Keratinocyte (primary cell): ENCODE data around the gene MTUS2. TPM values are rescaled to one million over a fixed set of nuclear protein-coding genes. Genes with fewer than 3 reads are reported as not detected.

Experiments
- DNase-seq: peaks from one replicate; pipeline ENCODE4 v3.0.0-alpha.2; 2011; ENCODE audit warnings: low read depth, missing footprints, low spot score
- FAIRE-seq: peaks from 2 replicates; lab custom pipeline; 2011; peaks lifted over from hg19 to GRCh38; lab: Jason Lieb, UNC
- H2AFZ ChIP-seq: 2 replicates; pipeline ENCODE4 v1.6.0; 2012; ENCODE audit warnings: low read length, control low read depth, inconsistent platforms; ENCODE audit not compliant: control insufficient read depth
- H3K27ac ChIP-seq: 2 replicates; pipeline ENCODE4 v1.5.1; 2011; ENCODE audit warnings: low read length; ENCODE audit not compliant: control insufficient read depth, insufficient read depth
- H3K27me3 ChIP-seq: 3 replicates; pipeline ENCODE4 v1.6.0; 2011; ENCODE audit warnings: low read length; ENCODE audit not compliant: control insufficient read depth, insufficient read depth; ENCODE audit errors: extremely low read depth
- H3K36me3 ChIP-seq, 2 experiments: 2 replicates in 1 of 2; 3 replicates in 1 of 2; pipeline ENCODE4 v1.5.1; 2011; ENCODE audit warnings: low read length in 2 of 2, mild to moderate bottlenecking in 1 of 2; ENCODE audit not compliant: control insufficient read depth in 2 of 2, insufficient read depth in 2 of 2; ENCODE audit errors: extremely low read depth in 1 of 2
- H3K4me1 ChIP-seq: 3 replicates; pipeline ENCODE4 v1.5.1; 2011; ENCODE audit warnings: low read length; ENCODE audit not compliant: control insufficient read depth, insufficient read depth; ENCODE audit errors: extremely low read depth
- H3K4me2 ChIP-seq: 3 replicates; pipeline ENCODE4 v1.6.0; 2011; ENCODE audit warnings: low read depth, low read length; ENCODE audit not compliant: control insufficient read depth, insufficient read depth; ENCODE audit errors: extremely low read depth
- H3K4me3 ChIP-seq, 3 experiments: fragments of 200-600 bp in 1 of 3; sonication (generic) in 1 of 3; 2 replicates in 2 of 3; 3 replicates in 1 of 3; pipeline ENCODE4 v1.5.1; 2011 to 2016; ENCODE audit warnings: low read length in 3 of 3, mild to moderate bottlenecking in 3 of 3, control low read depth in 2 of 3, inconsistent platforms in 1 of 3, low read depth in 1 of 3, mixed read lengths in 1 of 3, mixed run types in 1 of 3, moderate library complexity in 1 of 3; ENCODE audit not compliant: control insufficient read depth in 2 of 3, insufficient read depth in 2 of 3; ENCODE audit errors: extremely low read depth in 1 of 3
- H3K79me2 ChIP-seq: 2 replicates; pipeline ENCODE4 v1.6.0; 2012; ENCODE audit warnings: low read length; ENCODE audit not compliant: control insufficient read depth, insufficient read depth
- H3K9ac ChIP-seq: 3 replicates; pipeline ENCODE4 v1.6.0; 2011; ENCODE audit warnings: low read length; ENCODE audit not compliant: control insufficient read depth, insufficient read depth; ENCODE audit errors: extremely low read depth
- H3K9me1 ChIP-seq: 3 replicates; pipeline ENCODE4 v1.6.0; 2011; ENCODE audit warnings: low read length; ENCODE audit not compliant: control insufficient read depth, insufficient read depth; ENCODE audit errors: extremely low read depth
- H3K9me3 ChIP-seq: 2 replicates; pipeline ENCODE4 v1.5.1; 2012; ENCODE audit warnings: low read depth, low read length; ENCODE audit not compliant: control insufficient read depth
- H4K20me1 ChIP-seq: 3 replicates; pipeline ENCODE4 v1.6.0; 2011; ENCODE audit warnings: low read length; ENCODE audit not compliant: control insufficient read depth, insufficient read depth; ENCODE audit errors: extremely low read depth
- EZH2 ChIP-seq: IDR thresholded peaks from one replicate; pipeline ENCODE4 v1.6.1; 2012; ENCODE audit warnings: inconsistent platforms, mild to moderate bottlenecking, low read length, moderate library complexity
- dilution Hi-C: fragments of 300-500 bp; cut with MboI; formaldehyde crosslinking; loops from one replicate; pipeline ENCODE4 v1.7.0; 2020; ENCODE audit warnings: low sequenced_read_pairs; ENCODE audit not compliant: extremely low pct_ligation_motif_present
- polyA plus RNA-seq, 5 experiments: library from polyadenylated mRNA; depleted of rRNA in 3 of 5; stranded (reverse) in 3 of 5; stranded (forward) in 1 of 5; unstranded in 1 of 5; fragments of >200 nt; gene quantifications; 1 replicate in 1 of 5; 2 replicates in 3 of 5; 3 replicates in 1 of 5; pipeline versions ENCODE4 v1.2.1 to v1.2.3, GENCODE V29; 2011 to 2012; ENCODE audit warnings: missing spikeins in 2 of 5, low read depth in 1 of 5, low replicate concordance in 1 of 5
- TF ChIP-seq, protein P1 (sequence below), 3 experiments: IDR thresholded peaks in 1 of 3; conservative IDR thresholded peaks in 1 of 3; optimal IDR thresholded peaks in 1 of 3; 2 replicates in 2 of 3; 3 replicates in 1 of 3; pipeline versions ENCODE3 to v1.5.1; 2011; ENCODE audit warnings: low read length in 3 of 3, mild to moderate bottlenecking in 3 of 3, moderate library complexity in 2 of 3, control low read depth in 1 of 3, inconsistent platforms in 1 of 3; ENCODE audit not compliant: insufficient read depth in 2 of 3; ENCODE audit errors: extremely low read depth in 1 of 3

MTUS2 gene
- polyA plus RNA-seq, 1 donor (not counting 4 experiments of a cell fraction or from before 2014, with no cell fraction given), result 0.17 TPM

DNA sequence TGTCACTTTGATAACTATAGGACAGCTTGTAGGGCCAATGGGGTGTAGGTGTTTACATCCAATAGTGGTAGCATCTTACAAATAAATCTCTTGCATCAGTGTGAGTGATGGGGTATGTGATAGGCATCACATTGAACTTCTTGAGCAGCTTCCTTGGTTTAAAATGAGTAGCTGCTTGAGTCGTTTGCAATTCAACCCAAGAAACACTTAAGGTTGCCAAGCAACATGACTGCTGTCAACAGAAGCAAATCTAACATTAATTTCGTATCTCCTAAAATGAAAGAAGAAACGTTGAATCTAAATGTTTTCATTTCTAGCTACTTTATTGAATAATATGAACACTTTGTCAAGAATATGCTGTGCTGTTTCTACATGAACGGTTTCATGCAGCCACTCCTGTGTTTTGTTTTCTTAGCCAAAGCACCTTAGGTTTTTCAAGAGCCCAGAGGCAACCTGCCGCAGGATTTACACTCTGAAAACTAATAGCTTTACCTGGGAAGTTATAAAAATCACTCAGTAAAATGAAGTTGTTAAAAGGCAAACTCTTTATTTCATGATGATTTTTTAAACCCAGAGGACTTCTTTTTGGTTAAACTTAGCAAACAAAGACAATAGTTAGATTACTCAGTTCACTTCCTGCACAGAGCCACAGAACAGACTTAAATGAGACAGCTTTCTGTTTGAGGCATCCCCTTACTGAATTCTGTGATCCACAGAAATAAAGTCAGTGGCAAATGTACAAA is 305.2 kb downstream of the MTUS2 start:
- dilution Hi-C loops, result no loop called here
- H3K9me3 ChIP-seq, result no peaks in the 10 kb centered on the region
- TF ChIP-seq EZH2, result no peak
- TF ChIP-seq, protein P1, sequence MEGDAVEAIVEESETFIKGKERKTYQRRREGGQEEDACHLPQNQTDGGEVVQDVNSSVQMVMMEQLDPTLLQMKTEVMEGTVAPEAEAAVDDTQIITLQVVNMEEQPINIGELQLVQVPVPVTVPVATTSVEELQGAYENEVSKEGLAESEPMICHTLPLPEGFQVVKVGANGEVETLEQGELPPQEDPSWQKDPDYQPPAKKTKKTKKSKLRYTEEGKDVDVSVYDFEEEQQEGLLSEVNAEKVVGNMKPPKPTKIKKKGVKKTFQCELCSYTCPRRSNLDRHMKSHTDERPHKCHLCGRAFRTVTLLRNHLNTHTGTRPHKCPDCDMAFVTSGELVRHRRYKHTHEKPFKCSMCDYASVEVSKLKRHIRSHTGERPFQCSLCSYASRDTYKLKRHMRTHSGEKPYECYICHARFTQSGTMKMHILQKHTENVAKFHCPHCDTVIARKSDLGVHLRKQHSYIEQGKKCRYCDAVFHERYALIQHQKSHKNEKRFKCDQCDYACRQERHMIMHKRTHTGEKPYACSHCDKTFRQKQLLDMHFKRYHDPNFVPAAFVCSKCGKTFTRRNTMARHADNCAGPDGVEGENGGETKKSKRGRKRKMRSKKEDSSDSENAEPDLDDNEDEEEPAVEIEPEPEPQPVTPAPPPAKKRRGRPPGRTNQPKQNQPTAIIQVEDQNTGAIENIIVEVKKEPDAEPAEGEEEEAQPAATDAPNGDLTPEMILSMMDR (optimal IDR thresholded peaks at IDR 0.05 in 1 of 3, IDR thresholded peaks at IDR 0.05 in 1 of 3, conservative IDR thresholded peaks at IDR 0.05 in 1 of 3; ENCODE audit: extremely low read depth in 1 of 3, insufficient read depth in 2 of 3, low read length in 3 of 3), result no peak

DNA sequence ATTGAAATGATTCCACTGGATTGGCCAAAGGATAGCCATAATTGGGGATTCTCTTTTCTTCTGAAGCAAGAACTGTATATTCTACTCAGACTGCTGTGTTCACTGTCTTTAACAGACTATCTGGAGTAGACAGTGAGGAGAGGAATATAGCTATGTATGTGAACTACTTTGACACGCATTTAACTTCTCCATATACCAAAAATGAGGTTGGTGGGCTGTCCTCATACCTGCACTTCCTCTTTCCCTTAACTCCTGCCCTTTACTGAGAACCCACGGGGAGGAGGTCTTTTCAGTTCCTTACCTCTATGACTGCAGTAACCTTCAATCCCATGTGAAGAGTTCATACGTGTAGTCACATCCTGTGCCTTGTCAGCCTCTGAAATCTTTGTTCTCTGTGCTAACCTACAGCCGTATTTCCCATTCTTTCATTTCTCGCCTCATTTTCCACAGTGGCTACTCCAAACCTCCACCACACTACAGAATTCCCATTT is 305.8 kb downstream of the MTUS2 start:
- H3K9me1 ChIP-seq, result no peaks in the 10 kb centered on the region
- no peaks in the 10 kb centered on the region for H4K20me1 ChIP-seq
- H3K27ac ChIP-seq, result no peak overlapping the region
- H3K4me3 ChIP-seq, result no peak overlapping the region
- no peaks in the 10 kb centered on the region for H3K79me2 ChIP-seq
- no peak overlapping the region for H2AFZ ChIP-seq
- dilution Hi-C loops, result no loop called here
- H3K9ac ChIP-seq, result no peak overlapping the region
- no peak overlapping the region for H3K4me2 ChIP-seq
- H3K27me3 ChIP-seq, result no peaks in the 10 kb centered on the region
- H3K36me3 ChIP-seq, result no peaks in the 10 kb centered on the region
- no peak for TF ChIP-seq EZH2
- TF ChIP-seq, protein P1 (optimal IDR thresholded peaks at IDR 0.05 in 1 of 3, IDR thresholded peaks at IDR 0.05 in 1 of 3, conservative IDR thresholded peaks at IDR 0.05 in 1 of 3; ENCODE audit: extremely low read depth in 1 of 3, insufficient read depth in 2 of 3, low read length in 3 of 3), result no peak
- FAIRE-seq (no peak), DNase-seq (no peak)
- no peaks in the 10 kb centered on the region for H3K9me3 ChIP-seq
- H3K4me1 ChIP-seq, result no peaks in the 10 kb centered on the region

More for the DNA sequence above, 305.2 kb downstream of the MTUS2 start:
- H3K9me1 ChIP-seq, result no peaks in the 10 kb centered on the region
- no peak overlapping the region for H3K9ac ChIP-seq
- DNase-seq (no peak), FAIRE-seq (no peak)
- H3K4me2 ChIP-seq, result no peak overlapping the region
- H3K4me3 ChIP-seq, result no peak overlapping the region
- H3K4me1 ChIP-seq, result no peaks in the 10 kb centered on the region
- no peak overlapping the region for H2AFZ ChIP-seq
- H3K79me2 ChIP-seq, result no peaks in the 10 kb centered on the region
- no peak overlapping the region for H3K27ac ChIP-seq
- H3K36me3 ChIP-seq, result no peaks in the 10 kb centered on the region
- H4K20me1 ChIP-seq, result no peaks in the 10 kb centered on the region
- no peaks in the 10 kb centered on the region for H3K27me3 ChIP-seq
